ENCODE measurements around the gene PABPN1L. TPM values are rescaled to one million over a fixed set of nuclear protein-coding genes. Genes with fewer than 3 reads are reported as not detected.

Gene PABPN1L
- total RNA-seq, 1 donor from 2014 or later: not detected

- Mint-ChIP-seq H3K36me3 (ENCODE audit: low read depth) (no peaks in the 10 kb centered on the region), H3K27ac (no peak overlapping the region), H3K27me3 (ENCODE audit: insufficient read depth) (no peaks in the 10 kb centered on the region), H3K4me1 (ENCODE audit: low read depth) (peaks cover 6% of the 10 kb centered on the region), H3K4me3 (no peak overlapping the region), H3K9me3 (no peaks in the 10 kb centered on the region)
- intact Hi-C loops (cut with micrococcal nuclease): no loop called here
- no peak for DNase-seq (ENCODE audit: low spot score)
These were observed 18.3 kb upstream of the PABPN1L start for GRCh38 chr16:88884569-88885271.

DNA sequence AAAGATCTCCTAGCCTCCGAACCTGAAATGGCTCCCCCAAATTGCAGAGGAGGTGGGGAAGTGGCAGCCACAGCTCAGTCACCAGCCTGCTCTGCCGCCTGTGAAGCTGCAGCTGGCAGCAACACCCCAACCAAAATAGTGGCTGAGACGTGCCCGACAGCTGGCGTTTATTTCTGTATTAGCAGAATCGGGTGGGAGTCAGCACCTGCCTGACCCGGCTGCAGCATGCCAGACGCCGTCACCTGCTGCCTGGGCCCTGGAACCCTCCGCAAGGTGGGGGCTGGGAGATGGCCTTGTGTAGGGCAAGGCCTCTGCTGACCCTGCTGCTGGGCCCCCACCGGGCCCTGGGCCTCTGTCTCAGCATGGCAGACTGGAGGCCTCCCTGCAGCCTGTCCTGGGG, 17.5 kb upstream of the PABPN1L start:
- intact Hi-C loops (cut with micrococcal nuclease): no loop called here
- DNase-seq (ENCODE audit: low spot score): no peak
- H3K27ac Mint-ChIP-seq: no peak overlapping the region
- H3K4me3 Mint-ChIP-seq: no peak overlapping the region
- H3K9me3 Mint-ChIP-seq: no peaks in the 10 kb centered on the region
- H3K36me3 Mint-ChIP-seq (ENCODE audit: low read depth): no peaks in the 10 kb centered on the region
- H3K27me3 Mint-ChIP-seq (ENCODE audit: insufficient read depth): no peaks in the 10 kb centered on the region
- H3K4me1 Mint-ChIP-seq (ENCODE audit: low read depth): peaks cover 6% of the 10 kb centered on the region

DNA sequence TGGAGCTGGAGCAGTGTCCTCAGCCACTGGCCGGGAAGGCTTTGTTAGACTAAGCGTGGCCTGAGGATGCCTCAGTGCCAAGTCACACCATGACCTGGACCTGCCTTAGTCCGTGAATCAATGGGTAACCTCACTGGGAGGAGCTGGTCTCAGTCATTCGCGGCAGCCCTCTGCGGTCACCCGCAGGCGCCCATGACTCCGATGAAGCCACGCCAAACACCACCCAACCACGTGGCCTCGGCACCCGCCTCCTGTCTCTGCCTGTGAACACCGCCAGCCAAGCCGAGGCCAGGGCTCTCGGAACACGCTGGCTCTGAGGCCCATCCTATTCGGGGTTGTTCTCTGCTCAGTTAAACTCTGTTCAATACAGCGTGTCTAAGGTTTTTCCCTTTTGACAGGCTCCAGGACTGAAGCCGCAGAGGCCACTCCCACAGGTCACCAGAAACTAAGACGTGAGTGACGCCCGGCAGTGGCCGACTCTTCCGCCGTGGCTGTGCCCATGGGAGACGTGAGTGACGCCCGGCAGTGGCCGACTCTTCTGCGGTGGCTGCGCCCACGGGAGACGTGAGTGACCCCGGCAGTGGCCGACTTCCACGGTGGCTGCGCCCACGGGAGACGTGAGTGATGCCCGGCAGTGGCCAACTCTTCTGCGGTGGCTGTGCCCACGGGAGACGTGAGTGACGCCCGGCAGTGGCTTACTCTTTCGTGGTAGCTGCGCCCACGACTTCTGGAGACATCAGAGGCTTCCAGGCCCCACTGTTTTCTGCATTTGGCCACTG, 16.8 kb upstream of the PABPN1L start:
- Mint-ChIP-seq H3K36me3 (ENCODE audit: low read depth) (no peaks in the 10 kb centered on the region), H3K4me3 (no peak overlapping the region), H3K27ac (no peak overlapping the region), H3K4me1 (ENCODE audit: low read depth) (peaks cover 6% of the 10 kb centered on the region), H3K9me3 (no peaks in the 10 kb centered on the region), H3K27me3 (ENCODE audit: insufficient read depth) (no peaks in the 10 kb centered on the region)
- no peak for DNase-seq (ENCODE audit: low spot score)
- intact Hi-C loops (cut with micrococcal nuclease): no loop called here

- intact Hi-C loops (cut with micrococcal nuclease): no loop called here
- H3K27ac Mint-ChIP-seq: peak overlapping the region; percentile 5
- no peak overlapping the region for H3K4me3 Mint-ChIP-seq
- no peaks in the 10 kb centered on the region for H3K36me3 Mint-ChIP-seq (ENCODE audit: low read depth)
- peaks cover 6% of the 10 kb centered on the region for H3K4me1 Mint-ChIP-seq (ENCODE audit: low read depth)
- no peaks in the 10 kb centered on the region for H3K27me3 Mint-ChIP-seq (ENCODE audit: insufficient read depth)
- DNase-seq (ENCODE audit: low spot score): no peak
- H3K9me3 Mint-ChIP-seq: no peaks in the 10 kb centered on the region
These were observed 16.0 kb upstream of the PABPN1L start for GRCh38 chr16:88882358-88883030.

- intact Hi-C loops (cut with micrococcal nuclease): no loop called here
- DNase-seq (ENCODE audit: low spot score): no peak
- H3K9me3 Mint-ChIP-seq: no peaks in the 10 kb centered on the region
- H3K27ac Mint-ChIP-seq: peak overlapping the region; percentile 5
- no peaks in the 10 kb centered on the region for H3K27me3 Mint-ChIP-seq (ENCODE audit: insufficient read depth)
- H3K4me1 Mint-ChIP-seq (ENCODE audit: low read depth): peaks cover 6% of the 10 kb centered on the region
- no peaks in the 10 kb centered on the region for H3K36me3 Mint-ChIP-seq (ENCODE audit: low read depth)
- no peak overlapping the region for H3K4me3 Mint-ChIP-seq
These were observed 15.4 kb upstream of the PABPN1L start for GRCh38 chr16:88881675-88882357.

- Mint-ChIP-seq H3K27me3 (ENCODE audit: insufficient read depth) (no peaks in the 10 kb centered on the region), H3K27ac (no peak overlapping the region), H3K36me3 (ENCODE audit: low read depth) (no peaks in the 10 kb centered on the region), H3K4me3 (no peak overlapping the region), H3K4me1 (ENCODE audit: low read depth) (peaks cover 6% of the 10 kb centered on the region), H3K9me3 (no peaks in the 10 kb centered on the region)
- no peak for DNase-seq (ENCODE audit: low spot score)
- intact Hi-C loops (cut with micrococcal nuclease): no loop called here
These were observed 14.7 kb upstream of the PABPN1L start for GRCh38 chr16:88881007-88881615.

DNA sequence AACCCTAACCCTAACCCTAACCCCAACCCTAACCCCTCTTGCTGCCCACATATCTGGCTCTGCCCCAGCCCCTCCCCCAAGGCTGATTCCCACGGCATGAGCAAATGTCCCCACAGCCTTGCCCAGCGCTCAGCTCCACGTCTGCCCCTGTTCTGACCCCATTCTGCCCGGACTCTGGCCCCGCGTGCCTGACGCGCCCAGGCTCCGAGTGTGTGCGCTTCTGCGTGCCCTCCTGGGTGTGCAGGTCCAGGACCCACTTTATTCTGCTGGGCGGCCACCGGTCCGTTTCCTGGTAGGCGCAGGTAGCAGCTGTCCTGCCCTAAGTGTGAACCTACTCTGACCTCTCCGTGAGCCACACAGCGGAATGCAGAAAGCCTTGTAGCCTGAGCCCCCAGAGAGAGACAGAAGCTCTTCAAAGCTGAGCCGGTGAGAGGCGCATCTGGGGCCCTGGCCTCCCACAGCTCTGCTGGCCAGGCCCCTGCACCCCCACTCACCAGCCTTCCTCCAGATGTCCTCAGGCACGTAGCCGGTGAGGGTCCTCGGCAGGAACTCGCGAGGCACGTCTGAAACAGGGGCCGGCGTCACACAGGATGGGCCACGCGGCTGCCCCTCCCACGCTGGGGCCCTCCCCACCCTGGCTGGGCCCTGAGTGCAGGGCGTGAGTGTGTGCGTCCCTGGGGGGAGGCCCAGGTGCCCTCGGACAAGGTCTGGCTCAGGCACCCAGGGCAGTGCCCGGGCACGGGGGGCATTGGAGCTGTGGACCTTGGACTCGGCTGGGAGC, 14.0 kb upstream of the PABPN1L start:
- Mint-ChIP-seq H3K4me3 (no peak overlapping the region), H3K4me1 (ENCODE audit: low read depth) (peaks cover 6% of the 10 kb centered on the region), H3K27ac (no peak overlapping the region), H3K27me3 (ENCODE audit: insufficient read depth) (no peaks in the 10 kb centered on the region), H3K9me3 (no peaks in the 10 kb centered on the region), H3K36me3 (ENCODE audit: low read depth) (no peaks in the 10 kb centered on the region)
- intact Hi-C loops (cut with micrococcal nuclease): no loop called here
- DNase-seq (ENCODE audit: low spot score): no peak

GRCh38 chr16:88879788-88880055, 13.3 kb upstream of the PABPN1L start:
- no peak overlapping the region for H3K27ac Mint-ChIP-seq
- peaks cover 6% of the 10 kb centered on the region for H3K4me1 Mint-ChIP-seq (ENCODE audit: low read depth)
- DNase-seq (ENCODE audit: low spot score): no peak
- no peak overlapping the region for H3K4me3 Mint-ChIP-seq
- H3K36me3 Mint-ChIP-seq (ENCODE audit: low read depth): no peaks in the 10 kb centered on the region
- no peaks in the 10 kb centered on the region for H3K27me3 Mint-ChIP-seq (ENCODE audit: insufficient read depth)
- intact Hi-C loops (cut with micrococcal nuclease): no loop called here
- H3K9me3 Mint-ChIP-seq: no peaks in the 10 kb centered on the region

DNA sequence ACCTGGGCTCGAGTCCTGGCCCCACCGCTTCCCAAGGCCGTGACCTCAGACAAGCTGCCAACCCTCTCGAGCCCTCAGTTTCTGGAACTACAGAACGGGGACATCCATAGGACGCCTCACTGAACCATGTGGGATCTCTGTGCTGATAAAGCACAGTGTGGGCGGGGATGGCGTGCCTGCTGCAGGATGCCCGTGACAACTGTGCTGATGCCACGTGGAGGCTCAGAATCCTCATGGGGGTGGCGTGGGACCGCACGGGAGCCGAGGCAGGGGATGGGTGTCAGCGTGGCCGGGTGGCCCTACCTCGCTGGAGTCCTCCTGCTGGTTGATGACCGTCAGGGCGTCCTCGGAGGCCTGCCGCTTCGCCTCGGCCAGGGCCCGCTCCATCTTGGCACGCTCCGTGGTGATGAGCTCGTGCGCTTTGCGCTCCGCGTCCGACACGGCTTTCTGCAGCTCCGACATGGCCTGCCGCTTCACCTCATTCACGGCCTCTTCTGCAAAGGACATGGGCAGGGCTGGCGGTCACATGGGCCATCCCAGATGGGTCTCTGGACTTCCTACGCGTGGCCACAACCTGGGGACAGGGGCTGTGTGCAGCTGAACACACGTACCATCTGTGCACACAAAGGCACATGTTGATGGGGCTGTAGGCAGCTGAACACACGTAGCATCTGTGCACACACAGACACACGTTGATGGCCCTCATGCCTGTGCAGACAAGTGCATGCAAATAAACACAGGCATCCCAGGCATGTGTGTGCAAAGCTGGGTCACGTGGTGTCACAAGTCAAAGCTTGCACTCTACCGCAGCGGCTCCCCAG, 12.7 kb upstream of the PABPN1L start:
- Mint-ChIP-seq H3K27me3 (ENCODE audit: insufficient read depth) (no peaks in the 10 kb centered on the region), H3K9me3 (no peaks in the 10 kb centered on the region), H3K4me1 (ENCODE audit: low read depth) (peaks cover 6% of the 10 kb centered on the region), H3K27ac (no peak overlapping the region), H3K4me3 (no peak overlapping the region), H3K36me3 (ENCODE audit: low read depth) (no peaks in the 10 kb centered on the region)
- intact Hi-C loops (cut with micrococcal nuclease): no loop called here
- no peak for DNase-seq (ENCODE audit: low spot score)

- no peaks in the 10 kb centered on the region for H3K9me3 Mint-ChIP-seq
- no peak for DNase-seq (ENCODE audit: low spot score)
- H3K4me1 Mint-ChIP-seq (ENCODE audit: low read depth): peaks cover 6% of the 10 kb centered on the region
- H3K27me3 Mint-ChIP-seq (ENCODE audit: insufficient read depth): no peaks in the 10 kb centered on the region
- intact Hi-C loops (cut with micrococcal nuclease): no loop called here
- no peak overlapping the region for H3K27ac Mint-ChIP-seq
- no peaks in the 10 kb centered on the region for H3K36me3 Mint-ChIP-seq (ENCODE audit: low read depth)
- H3K4me3 Mint-ChIP-seq: no peak overlapping the region
These were observed 11.9 kb upstream of the PABPN1L start for GRCh38 chr16:88878356-88878755.

DNA sequence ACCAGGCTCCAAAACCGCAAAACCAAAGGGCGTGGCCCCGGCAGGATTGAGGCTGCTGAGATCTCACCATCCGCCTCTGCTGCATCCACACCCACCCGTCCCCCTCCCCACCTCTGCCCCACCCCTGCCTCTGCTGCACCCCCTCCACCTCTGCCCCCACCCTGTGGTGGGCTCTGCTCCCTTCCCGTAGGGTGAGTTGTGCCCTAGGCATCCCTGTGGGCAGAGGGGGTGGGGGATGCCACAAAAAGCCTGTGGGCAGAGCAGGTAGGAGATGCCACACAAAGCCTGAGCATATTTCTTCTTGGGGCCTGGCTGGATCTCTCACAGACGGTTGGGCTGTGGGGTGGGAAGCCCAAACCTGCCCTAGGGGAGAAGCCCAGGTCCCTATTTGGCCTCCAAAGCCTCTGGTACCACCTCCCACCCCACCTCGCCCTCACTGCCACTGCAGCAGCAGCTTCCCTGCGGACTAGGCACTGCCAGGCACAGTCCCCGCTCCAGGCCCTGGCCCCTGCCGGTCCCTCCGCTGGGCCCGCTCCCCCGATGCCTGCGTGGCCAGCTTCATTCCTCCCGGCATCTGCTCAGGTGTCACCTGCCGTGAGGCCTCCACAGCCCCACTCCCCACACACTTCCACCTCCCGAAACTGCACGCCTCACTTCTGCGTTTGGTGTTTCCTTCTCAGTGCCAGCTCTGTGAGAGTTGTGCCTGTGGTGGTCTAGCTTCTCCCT, 11.3 kb upstream of the PABPN1L start:
- peaks cover 6% of the 10 kb centered on the region for H3K4me1 Mint-ChIP-seq (ENCODE audit: low read depth)
- no peak overlapping the region for H3K27ac Mint-ChIP-seq
- no peaks in the 10 kb centered on the region for H3K36me3 Mint-ChIP-seq (ENCODE audit: low read depth)
- DNase-seq (ENCODE audit: low spot score): no peak
- no peaks in the 10 kb centered on the region for H3K27me3 Mint-ChIP-seq (ENCODE audit: insufficient read depth)
- no peak overlapping the region for H3K4me3 Mint-ChIP-seq
- intact Hi-C loops (cut with micrococcal nuclease): no loop called here
- no peaks in the 10 kb centered on the region for H3K9me3 Mint-ChIP-seq

All from activated T-helper 1 cell treated with anti-CD3 and anti-CD28 coated beads, Interleukin-12 subunit alpha, Interleukin-12 subunit beta, Interleukin-2, Interleukin-4 antibody, amounts not matched to agents 30 ng/mL and 10 ng/mL and 1 ng/mL, durations not matched to agents 14 hours and 24 hours and 36 hours (primary cell).